Gastrocnemius medialis (tissue), 4 donors: ENCODE data around the gene CACNA1D.

ENCODE experiments used
- POLR2A ChIP-seq, 2 donors: fragments of 450-650 bp; IDR thresholded peaks; one replicate each; pipeline ENCODE4 v1.6.1; 2017; ENCODE audit warnings: antibody characterized with exemption in 2 of 2, mild to moderate bottlenecking in 2 of 2, moderate library complexity in 2 of 2
- TF ChIP-seq, protein P1 (sequence below), 5 experiments: fragments of 450-650 bp in 3 of 5; fragments of 200-600 bp in 2 of 5; sonication (generic) in 2 of 5; IDR thresholded peaks in 4 of 5; conservative IDR thresholded peaks in 1 of 5; 1 replicate in 4 of 5; 2 replicates in 1 of 5; pipeline ENCODE4 v1.5.1; 2016 to 2019; ENCODE audit warnings: antibody characterized with exemption in 5 of 5, mild to moderate bottlenecking in 3 of 5, moderate library complexity in 3 of 5

DNA sequence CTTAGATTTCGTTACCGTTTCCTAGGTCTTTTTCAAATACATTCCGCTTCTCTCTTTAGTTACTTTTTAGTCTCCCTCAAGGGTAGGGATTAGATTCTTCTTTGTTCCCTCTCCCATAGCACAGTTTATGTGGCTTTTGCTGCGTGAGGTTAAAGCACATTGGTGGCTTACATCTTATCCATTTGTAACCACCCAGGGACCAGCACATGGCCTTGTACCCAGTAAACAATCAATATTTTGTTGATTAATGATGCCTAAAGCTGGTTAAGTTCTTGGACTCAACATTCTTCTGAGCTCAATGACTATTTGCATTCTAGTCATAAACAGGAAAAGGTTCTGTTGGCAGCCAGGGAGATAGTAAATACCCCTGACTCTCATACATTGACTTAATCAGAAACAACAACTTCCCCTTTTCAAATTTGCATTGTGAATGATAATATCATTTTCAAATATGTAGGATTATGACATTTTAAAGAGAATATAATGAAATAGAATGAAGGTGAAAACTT lies 60.2 kb downstream of the CACNA1D start:
- TF ChIP-seq, protein P1, sequence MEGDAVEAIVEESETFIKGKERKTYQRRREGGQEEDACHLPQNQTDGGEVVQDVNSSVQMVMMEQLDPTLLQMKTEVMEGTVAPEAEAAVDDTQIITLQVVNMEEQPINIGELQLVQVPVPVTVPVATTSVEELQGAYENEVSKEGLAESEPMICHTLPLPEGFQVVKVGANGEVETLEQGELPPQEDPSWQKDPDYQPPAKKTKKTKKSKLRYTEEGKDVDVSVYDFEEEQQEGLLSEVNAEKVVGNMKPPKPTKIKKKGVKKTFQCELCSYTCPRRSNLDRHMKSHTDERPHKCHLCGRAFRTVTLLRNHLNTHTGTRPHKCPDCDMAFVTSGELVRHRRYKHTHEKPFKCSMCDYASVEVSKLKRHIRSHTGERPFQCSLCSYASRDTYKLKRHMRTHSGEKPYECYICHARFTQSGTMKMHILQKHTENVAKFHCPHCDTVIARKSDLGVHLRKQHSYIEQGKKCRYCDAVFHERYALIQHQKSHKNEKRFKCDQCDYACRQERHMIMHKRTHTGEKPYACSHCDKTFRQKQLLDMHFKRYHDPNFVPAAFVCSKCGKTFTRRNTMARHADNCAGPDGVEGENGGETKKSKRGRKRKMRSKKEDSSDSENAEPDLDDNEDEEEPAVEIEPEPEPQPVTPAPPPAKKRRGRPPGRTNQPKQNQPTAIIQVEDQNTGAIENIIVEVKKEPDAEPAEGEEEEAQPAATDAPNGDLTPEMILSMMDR (IDR thresholded peaks at IDR 0.05 in 4 of 5, conservative IDR thresholded peaks at IDR 0.05 in 1 of 5): no peak
- TF ChIP-seq POLR2A (IDR thresholded peaks at IDR 0.05): no peak
